Measurements from ENCODE around the gene DGCR8. TPM values are rescaled to one million over a fixed set of nuclear protein-coding genes. Genes with fewer than 3 reads are reported as not detected.

DGCR8 gene
- polyA plus RNA-seq, 1 experiment = 22.0 TPM

- Histone ChIP-seq H3K27me3 (ENCODE audit: control insufficient read depth, insufficient read depth, low read length) (no peaks in the 10 kb centered on the region), H3K4me3 (ENCODE audit: low read depth, low read length) (no peak overlapping the region), H3K9me3 (ENCODE audit: control insufficient read depth, insufficient read depth, low read length) (no peaks in the 10 kb centered on the region), H3K27ac (ENCODE audit: low read depth, low read length) (no peak overlapping the region)
- POLR2A ChIA-PET = no interaction called here
- CTCF ChIA-PET = no interaction called here
- TF ChIP-seq CTCF (IDR thresholded peaks at IDR 0.05; ENCODE audit: low read depth, low read length) = no peak
- no peak for DNase-seq (ENCODE audit: low read depth, low spot score)
Observed at GRCh38 chr22:20056161-20056560, 23.9 kb upstream of the DGCR8 start.

DNA sequence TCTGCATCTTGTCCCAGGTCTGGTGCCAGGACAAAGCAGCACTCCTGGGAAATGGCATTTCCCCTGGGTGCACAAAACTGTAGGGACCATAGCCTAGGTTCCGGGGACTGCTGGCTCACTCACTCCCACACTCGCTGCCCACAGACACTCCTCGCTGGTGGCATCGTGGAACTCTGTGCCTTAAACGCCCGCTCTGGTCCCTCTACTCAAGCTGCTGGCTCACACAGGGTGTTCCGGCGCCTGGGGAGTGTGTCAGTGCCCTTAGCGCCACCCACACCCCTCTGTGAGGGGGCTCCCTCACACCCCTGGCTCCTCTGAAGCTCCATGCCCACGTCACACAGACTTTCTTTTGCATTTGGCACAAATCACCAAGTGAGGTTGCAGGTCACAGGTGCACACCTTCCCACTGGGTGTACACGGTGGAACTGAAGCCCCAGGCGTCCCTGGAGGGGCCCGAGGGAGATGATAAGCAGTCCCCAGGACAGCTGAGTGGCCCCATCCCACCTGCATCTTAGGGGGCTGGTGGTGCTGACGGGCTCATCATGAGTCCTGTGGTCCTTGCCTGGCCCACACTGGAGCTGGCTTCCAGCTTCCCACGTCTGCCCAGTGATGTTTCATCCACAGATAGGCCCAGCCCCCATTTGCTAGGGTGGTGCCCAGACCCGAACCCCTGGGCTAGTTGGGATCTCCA is 23.2 kb upstream of the DGCR8 start:
- no peak overlapping the region for H3K27ac ChIP-seq (ENCODE audit: low read depth, low read length)
- ChIA-PET POLR2A (interaction anchor here (0.6 kb wide), 1 partner anchor 62 kb away, joined by 3 read pairs; no protein-coding TSS in a partner anchor), CTCF (no interaction called here)
- no peak overlapping the region for H3K4me3 ChIP-seq (ENCODE audit: low read depth, low read length)
- no peak for TF ChIP-seq CTCF (IDR thresholded peaks at IDR 0.05; ENCODE audit: low read depth, low read length)
- no peaks in the 10 kb centered on the region for H3K27me3 ChIP-seq (ENCODE audit: control insufficient read depth, insufficient read depth, low read length)
- no peaks in the 10 kb centered on the region; the same call in 1 of the 2 replicates for H3K9me3 ChIP-seq (ENCODE audit: control insufficient read depth, insufficient read depth, low read length)
- DNase-seq (ENCODE audit: low read depth, low spot score) = no peak

DNA sequence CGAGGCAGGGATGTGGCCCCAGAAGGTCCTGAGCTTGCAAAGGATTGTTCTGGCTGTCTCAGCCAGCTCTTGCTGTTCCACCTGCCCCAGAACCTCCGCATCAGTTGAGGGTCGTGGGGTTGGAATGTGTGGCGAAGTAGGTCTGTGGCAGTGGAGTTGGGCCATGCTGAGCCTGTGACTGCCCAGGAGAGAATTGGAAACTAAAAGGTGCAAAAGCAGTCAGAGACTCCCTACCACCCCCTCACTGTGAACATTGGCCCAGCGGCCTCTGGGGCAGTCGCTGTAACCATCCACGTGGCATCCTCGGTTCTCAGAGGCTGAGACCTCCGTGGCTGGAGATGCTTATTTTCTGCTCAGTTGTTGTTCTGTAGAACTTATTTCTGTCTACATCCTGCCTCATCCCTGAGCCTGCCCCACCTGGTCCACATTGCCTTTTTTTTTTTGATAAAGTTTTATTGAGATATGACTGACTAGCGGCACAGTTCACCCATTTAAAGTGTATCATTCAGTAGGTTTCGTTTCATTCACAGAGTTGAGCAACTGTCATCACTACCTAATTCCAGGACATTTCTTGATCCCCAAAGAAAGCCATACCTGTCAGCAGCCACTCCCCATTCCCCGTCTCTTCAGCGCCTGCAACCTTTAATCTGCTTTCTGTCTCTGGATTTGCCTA is 22.3 kb upstream of the DGCR8 start:
- H3K27me3 ChIP-seq (ENCODE audit: control insufficient read depth, insufficient read depth, low read length) = no peaks in the 10 kb centered on the region
- H3K4me3 ChIP-seq (ENCODE audit: low read depth, low read length) = no peak overlapping the region
- no peak overlapping the region for H3K27ac ChIP-seq (ENCODE audit: low read depth, low read length)
- no peak for DNase-seq (ENCODE audit: low read depth, low spot score)
- H3K9me3 ChIP-seq (ENCODE audit: control insufficient read depth, insufficient read depth, low read length) = no peaks in the 10 kb centered on the region; the same call in 1 of the 2 replicates
- ChIA-PET POLR2A (interaction anchor here (0.7 kb wide), 1 partner anchor 32 kb away, joined by 5 read pairs; no protein-coding TSS in a partner anchor), CTCF (no interaction called here)
- TF ChIP-seq CTCF (IDR thresholded peaks at IDR 0.05; ENCODE audit: low read depth, low read length) = no peak

DNA sequence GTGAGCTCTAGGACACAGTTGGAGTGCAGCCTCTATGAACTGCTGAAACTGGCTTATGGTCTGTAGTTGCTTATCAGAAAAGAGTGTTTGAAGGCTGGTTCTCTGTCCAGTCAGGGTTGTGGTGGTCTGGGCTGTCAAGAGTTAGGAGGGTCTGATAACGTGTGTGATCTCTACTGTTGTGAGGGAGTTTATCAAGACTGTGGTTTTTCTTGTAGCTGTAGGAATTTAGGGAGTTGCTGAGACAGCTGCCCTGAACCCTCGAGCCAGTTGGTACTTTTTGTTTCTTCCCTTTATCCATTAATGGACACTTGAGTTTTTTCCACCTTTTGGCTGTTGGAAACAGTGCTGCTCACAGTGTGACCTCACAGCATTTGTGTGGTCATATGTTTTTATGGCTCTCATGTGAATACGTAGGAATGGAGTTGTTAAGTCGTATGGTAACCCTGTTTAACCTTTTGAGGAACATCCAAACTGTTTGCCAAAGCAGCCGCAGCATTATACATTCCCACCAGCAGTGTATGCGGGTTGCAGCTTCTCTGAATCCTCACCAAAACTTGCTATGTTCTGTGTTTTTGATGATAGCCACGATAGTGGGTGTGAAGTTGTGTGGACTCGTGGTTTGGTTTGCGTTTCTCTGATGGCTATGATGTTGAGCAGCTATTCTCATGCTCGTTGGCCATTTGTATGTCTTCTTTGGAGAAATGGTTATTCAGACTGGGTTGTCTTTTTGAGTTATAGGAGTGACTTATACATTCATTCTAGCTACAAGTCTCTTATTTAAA is 20.9 kb upstream of the DGCR8 start:
- H3K27ac ChIP-seq (ENCODE audit: low read depth, low read length) = no peak overlapping the region
- no peaks in the 10 kb centered on the region for H3K27me3 ChIP-seq (ENCODE audit: control insufficient read depth, insufficient read depth, low read length)
- DNase-seq (ENCODE audit: low read depth, low spot score) = no peak
- no peak overlapping the region for H3K4me3 ChIP-seq (ENCODE audit: low read depth, low read length)
- ChIA-PET CTCF (interaction anchor here (0.6 kb wide), 1 partner anchor 512 kb away, joined by 3 read pairs; no protein-coding TSS in a partner anchor), POLR2A (no interaction called here)
- no peaks in the 10 kb centered on the region; the same call in 1 of the 2 replicates for H3K9me3 ChIP-seq (ENCODE audit: control insufficient read depth, insufficient read depth, low read length)
- no peak for TF ChIP-seq CTCF (IDR thresholded peaks at IDR 0.05; ENCODE audit: low read depth, low read length)

All from AG04450 (cell line).